HepG2 (cell line): ENCODE measurements around the gene MYO7B. TPM values are rescaled to one million over a fixed set of nuclear protein-coding genes. Genes with fewer than 3 reads are reported as not detected.

Experiments used
- ATAC-seq: fragments of 200-7000 bp; cut with Tn5 transposase; 3 replicates; pipeline ENCODE4 v1.9.1; 2020; ENCODE audit warnings: mild to moderate bottlenecking, moderate library complexity
- BruUV-seq: library from RNA; stranded (reverse); fragments of 400-500 nt; replicated peaks from 2 replicates; lab custom pipeline; 2021; lab: Mats Ljungman, UMichigan
- CTCF ChIA-PET: fragments of 300-600 bp; formaldehyde crosslinking; extraction: SDS; loops from one replicate; lab custom pipeline; 2021; ENCODE audit warnings: low total read pairs, inconsistent platforms, low intra/inter-chr PET ratio; lab: Yijun Ruan, JAX
- POLR2A ChIA-PET: fragments of 350-600 bp; sonication (Branson Sonifier 250); formaldehyde crosslinking; loops from one replicate; lab custom pipeline; 2020; ENCODE audit warnings: antibody characterized with exemption, inconsistent platforms; lab: Yijun Ruan, JAX
- DNase-seq: peaks from one replicate; pipeline ENCODE4 v3.0.0-alpha.2; 2015; ENCODE audit warnings: low spot score
- FAIRE-seq: peaks from 3 replicates; lab custom pipeline; 2011; peaks lifted over from hg19 to GRCh38; lab: Jason Lieb, UNC
- H2AFZ ChIP-seq: one replicate; pipeline ENCODE4 v1.6.1; 2011; ENCODE audit warnings: low read length, inconsistent platforms
- H3K27ac ChIP-seq: fragments of 300-600 bp; 3 replicates; pipeline ENCODE4 v1.8.0; 2011; ENCODE audit warnings: mixed run types, mild to moderate bottlenecking, mixed read lengths, low read length, inconsistent platforms; ENCODE audit not compliant: insufficient read depth; ENCODE audit errors: extremely low read length
- H3K27me3 ChIP-seq, 2 experiments: fragments of 200-600 bp in 1 of 2; 2 replicates in 1 of 2; 3 replicates in 1 of 2; pipeline versions ENCODE4 v1.6.0 to v1.8.0; 2011; ENCODE audit warnings: low read length in 2 of 2, mild to moderate bottlenecking in 2 of 2, moderate library complexity in 2 of 2, inconsistent platforms in 1 of 2; ENCODE audit not compliant: insufficient read depth in 2 of 2, control insufficient read depth in 1 of 2
- H3K36me3 ChIP-seq, 2 experiments: fragments of 200-600 bp in 1 of 2; replicated peaks in 1 of 2; 2 replicates in 1 of 2; 3 replicates in 1 of 2; pipeline versions ENCODE4 v1.5.1 to v1.8.0; 2011; ENCODE audit warnings: low read length in 2 of 2, inconsistent platforms in 1 of 2; ENCODE audit not compliant: insufficient read depth in 2 of 2, control insufficient read depth in 1 of 2
- H3K4me1 ChIP-seq: 2 replicates; pipeline ENCODE4 v1.5.1; 2012; ENCODE audit warnings: low read length, inconsistent platforms; ENCODE audit not compliant: insufficient read depth
- H3K4me2 ChIP-seq: 2 replicates; pipeline ENCODE4 v1.6.0; 2011; ENCODE audit warnings: low read depth, low read length, inconsistent platforms
- H3K4me3 ChIP-seq, 3 experiments: fragments of 200-600 bp in 1 of 3; sonication (generic), shearing (Covaris generic) in 1 of 3; replicated peaks in 1 of 3; 2 replicates each; pipeline ENCODE4 v1.5.1; 2011 to 2016; ENCODE audit warnings: low read length in 3 of 3, inconsistent platforms in 2 of 3, low read depth in 2 of 3, mild to moderate bottlenecking in 2 of 3, control low read depth in 1 of 3, mixed read lengths in 1 of 3; ENCODE audit not compliant: insufficient read depth in 1 of 3
- H3K79me2 ChIP-seq: one replicate; pipeline ENCODE4 v1.6.1; 2011; ENCODE audit warnings: low read length, inconsistent platforms; ENCODE audit not compliant: insufficient read depth
- H3K9ac ChIP-seq: 2 replicates; pipeline ENCODE4 v1.6.0; 2011; ENCODE audit warnings: mild to moderate bottlenecking, low read depth, low read length, inconsistent platforms; ENCODE audit not compliant: insufficient read depth
- H3K9me3 ChIP-seq: 2 replicates; pipeline ENCODE4 v1.5.1; 2012; ENCODE audit warnings: mild to moderate bottlenecking, low read length
- H4K20me1 ChIP-seq: 2 replicates; pipeline ENCODE4 v1.6.0; 2011; ENCODE audit warnings: inconsistent platforms, mild to moderate bottlenecking, low read length, moderate library complexity; ENCODE audit not compliant: insufficient read depth
- DBP ChIP-seq: sonication (generic); formaldehyde crosslinking; IDR thresholded peaks from 2 replicates; pipeline ENCODE4 v1.4.0; 2020; ENCODE audit warnings: missing genetic modification reagents; ENCODE audit errors: not compliant biosample characterization
- MED8 ChIP-seq: sonication (generic); formaldehyde crosslinking; IDR thresholded peaks from 2 replicates; pipeline ENCODE4 v1.8.1; 2023; ENCODE audit warnings: mild to moderate bottlenecking, missing genetic modification reagents; ENCODE audit not compliant: insufficient replicate concordance
- PITX1 ChIP-seq: sonication (generic); formaldehyde crosslinking; IDR thresholded peaks from 2 replicates; pipeline ENCODE4 v1.5.1; 2020; ENCODE audit warnings: mild to moderate bottlenecking, missing genetic modification reagents
- PRMT3 ChIP-seq: sonication (generic); formaldehyde crosslinking; IDR thresholded peaks from 2 replicates; pipeline ENCODE4 v1.8.1; 2022; ENCODE audit warnings: low read depth, mild to moderate bottlenecking, moderate library complexity, missing genetic modification reagents, borderline replicate concordance
- SKI ChIP-seq: fragments of 450-650 bp; IDR thresholded peaks from one replicate; pipeline ENCODE4 v1.6.1; 2018; ENCODE audit warnings: mild to moderate bottlenecking; ENCODE audit not compliant: partially characterized antibody
- SNAPC4 ChIP-seq: sonication (generic); formaldehyde crosslinking; IDR thresholded peaks from 2 replicates; pipeline ENCODE4 v1.4.0; 2020; ENCODE audit warnings: mild to moderate bottlenecking, missing genetic modification reagents
- SP140L ChIP-seq: sonication (generic); formaldehyde crosslinking; IDR thresholded peaks from 2 replicates; pipeline ENCODE4 v1.4.0; 2020; ENCODE audit warnings: missing genetic modification reagents, borderline replicate concordance
- SRY ChIP-seq: sonication (generic); formaldehyde crosslinking; IDR thresholded peaks from 2 replicates; pipeline ENCODE4 v1.8.0; 2022; ENCODE audit warnings: mild to moderate bottlenecking, missing genetic modification reagents
- SYNCRIP ChIP-seq: fragments of 200-400 bp; formaldehyde crosslinking; IDR thresholded peaks from 2 replicates; pipeline ENCODE4 v1.6.1; 2018; ENCODE audit warnings: mild to moderate bottlenecking, low read depth, low read length; ENCODE audit not compliant: insufficient read depth
- XRCC5 ChIP-seq: fragments of 200-400 bp; formaldehyde crosslinking; optimal IDR thresholded peaks from 2 replicates; pipeline ENCODE3; 2017; ENCODE audit warnings: mild to moderate bottlenecking, low read length
- ZNF281 ChIP-seq: sonication (generic); formaldehyde crosslinking; IDR thresholded peaks from 2 replicates; pipeline ENCODE4 v1.4.0; 2020; ENCODE audit warnings: missing genetic modification reagents, borderline replicate concordance
- ZNF816 ChIP-seq: sonication (generic); formaldehyde crosslinking; IDR thresholded peaks from 2 replicates; pipeline ENCODE4 v1.8.0; 2022; ENCODE audit warnings: missing genetic modification reagents, mild to moderate bottlenecking, borderline replicate concordance
- ZSCAN29 ChIP-seq: sonication (generic); formaldehyde crosslinking; conservative IDR thresholded peaks from 2 replicates; pipeline ENCODE4 v1.4.0; 2020; ENCODE audit warnings: mild to moderate bottlenecking, missing genetic modification reagents
- WGBS: methylation state at CpG from one replicate; pipeline ENCODE4 v1.1.6; 2017; ENCODE audit warnings: low lambda C conversion rate; 5-methylcytosine and 5-hydroxymethylcytosine counted together
- in situ Hi-C: cut with HindIII; loops from 2 replicates; pipeline ENCODE4 v1.10.0; 2017; ENCODE audit warnings: low pct_unique_long_range_greater_than_20kb; ENCODE audit not compliant: extremely low pct_ligation_motif_present
- intact Hi-C: fragments of 100-400 bp; cut with micrococcal nuclease; formaldehyde crosslinking; loops from one replicate; pipeline ENCODE4 v1.10.0; 2022; ENCODE audit not compliant: unreplicated experiment
- polyA plus RNA-seq, 8 experiments: library from polyadenylated mRNA; depleted of rRNA in 3 of 8; stranded (reverse) in 7 of 8; unstranded in 1 of 8; fragments of >200 nt; fragmentation: Illumina TruSeq in 4 of 8; extraction: Trizol in 4 of 8; gene quantifications; 2 replicates each; pipeline versions ENCODE4 v1.2.1 to v1.2.3, GENCODE V29; 2011 to 2016; ENCODE audit warnings: low read depth in 4 of 8, missing spikeins in 1 of 8, mixed read lengths in 1 of 8; ENCODE audit not compliant: insufficient read depth in 1 of 8
- total RNA-seq, 5 experiments: library from RNA; depleted of rRNA; stranded (reverse); fragments of >200 nt; fragmentation: Illumina TruSeq; extraction: Trizol; gene quantifications; 2 replicates each; pipeline ENCODE4 v1.2.3, GENCODE V29; 2016; ENCODE audit warnings: low read depth in 1 of 5

Gene MYO7B
- total and polyA plus RNA-seq, 2 of the 13 experiments (the other 11 are each of a cell fraction or from before 2014, with no cell fraction given) = not detected

DNA sequence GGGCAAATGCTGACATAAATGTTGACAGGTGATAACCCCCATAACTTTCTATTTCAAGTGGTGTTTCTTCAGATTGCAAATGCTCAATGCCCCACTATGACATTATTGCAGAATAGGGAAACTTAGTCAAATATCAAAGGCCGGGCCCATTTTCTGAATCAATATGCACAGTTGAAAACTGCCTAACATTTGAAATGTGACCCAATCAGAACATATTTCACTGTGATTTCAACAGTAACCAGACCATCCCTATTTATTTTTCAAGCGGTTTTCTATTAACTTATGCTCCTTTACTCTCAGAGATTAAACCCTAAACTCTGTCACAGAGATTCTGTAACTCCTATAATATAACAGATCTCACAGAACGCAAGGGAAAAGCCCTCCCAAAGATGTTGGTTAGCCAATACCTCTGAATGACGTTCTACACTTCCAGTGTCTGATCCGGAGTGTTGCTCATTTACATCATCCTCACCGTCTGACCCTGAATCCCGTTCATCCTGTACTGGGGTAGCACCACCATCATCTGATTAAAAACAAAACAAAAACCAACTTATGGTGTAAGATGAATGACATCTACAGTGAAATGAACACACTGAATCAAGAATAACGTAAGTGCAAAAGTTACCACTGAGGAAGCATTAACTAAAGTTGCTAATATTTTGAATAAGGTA, 12.1 kb upstream of the MYO7B start:
- ATAC-seq = no peak
- H4K20me1 ChIP-seq = no peaks in the 10 kb centered on the region
- H3K27me3 ChIP-seq = no peaks in the 10 kb centered on the region; a peak in 1 of 5 replicates
- no peak overlapping the region for H3K27ac ChIP-seq
- POLR2A ChIA-PET = no interaction called here
- H3K4me2 ChIP-seq = 0 out of 2 replicates have a peak overlapping the region, but pooled peaks have one; percentile 26
- CTCF ChIA-PET = no interaction called here
- FAIRE-seq = no peak
- in situ Hi-C loops = no loop called here
- H2AFZ ChIP-seq = no peak overlapping the region
- peaks cover 3 to 50% of the 10 kb centered on the region in 2 experiments for H3K36me3 ChIP-seq
- no peaks in the 10 kb centered on the region for H3K9me3 ChIP-seq
- BruUV-seq = no TSS peak
- no peak for DNase-seq
- H3K4me1 ChIP-seq = peaks cover 31% of the 10 kb centered on the region
- H3K79me2 ChIP-seq = peaks cover 67% of the 10 kb centered on the region
- no peak overlapping the region for H3K4me3 ChIP-seq
- intact Hi-C loops = no loop called here
- H3K9ac ChIP-seq = no peak overlapping the region
- WGBS = 90% methylated on average over 8 of the region's 8 CpGs
- TF ChIP-seq SKI (no peak), ZNF816 (CRISPR knock-in tag) (no peak), PRMT3 (CRISPR knock-in tag) (no peak), ZSCAN29 (CRISPR knock-in tag) (no peak), PITX1 (CRISPR knock-in tag) (no peak), SRY (no peak), MED8 (CRISPR knock-in tag) (no peak), SNAPC4 (CRISPR knock-in tag) (no peak), SP140L (no peak), ZNF281 (no peak), SYNCRIP (no peak), DBP (no peak), XRCC5 (no peak)
